ENCODE data around the gene LLCFC1. TPM values are rescaled to one million over a fixed set of nuclear protein-coding genes. Genes with fewer than 3 reads are reported as not detected.

LLCFC1 gene
- total RNA-seq, 2 donors from 2014 or later = not detected

DNA sequence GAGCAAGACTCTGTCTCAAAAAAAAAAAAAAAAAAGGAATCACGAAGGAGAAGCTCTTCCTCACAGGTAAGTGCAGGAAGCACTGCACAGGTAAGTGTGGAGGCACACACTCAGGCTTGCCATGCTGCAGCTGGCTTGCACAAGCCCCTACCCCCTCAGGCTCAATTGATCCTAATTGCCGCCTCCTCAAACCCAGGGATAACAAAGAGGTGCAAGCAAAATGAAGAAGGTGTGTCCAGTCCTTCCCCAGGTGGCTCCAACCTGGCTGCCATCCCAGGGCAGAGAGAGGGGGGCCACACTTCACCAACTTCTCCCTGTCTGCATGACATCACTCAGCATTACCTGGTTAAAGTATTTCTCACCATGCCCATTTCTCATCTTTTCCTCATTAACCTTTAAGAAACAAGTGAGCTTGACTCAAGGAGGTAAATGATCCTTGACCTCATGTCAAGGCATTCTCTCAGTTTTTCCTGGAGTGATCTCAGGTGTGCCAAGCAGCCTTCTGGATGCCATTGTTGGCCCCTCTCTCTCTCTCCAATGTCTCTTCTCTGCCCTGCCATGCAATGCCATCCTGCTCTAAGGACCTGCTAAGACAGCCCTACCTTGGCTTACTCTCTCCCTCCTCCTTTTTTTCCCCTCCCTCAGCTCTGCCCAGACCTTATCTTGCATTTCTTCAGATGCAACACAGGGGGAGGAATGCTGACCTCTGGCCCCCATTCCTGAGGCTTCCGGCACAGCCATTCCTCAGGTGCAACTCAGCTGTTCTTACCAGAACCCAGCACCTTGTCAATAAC, 40.7 kb upstream of the LLCFC1 start:
- no peak for DNase-seq (ENCODE audit: low spot score)
- Histone ChIP-seq H3K27ac (no peak overlapping the region), H3K9me3 (no peaks in the 10 kb centered on the region), H3K4me3 (no peak overlapping the region), H3K27me3 (no peaks in the 10 kb centered on the region), H3K4me1 (no peaks in the 10 kb centered on the region), H3K36me3 (no peaks in the 10 kb centered on the region)
- TF ChIP-seq, protein P1, sequence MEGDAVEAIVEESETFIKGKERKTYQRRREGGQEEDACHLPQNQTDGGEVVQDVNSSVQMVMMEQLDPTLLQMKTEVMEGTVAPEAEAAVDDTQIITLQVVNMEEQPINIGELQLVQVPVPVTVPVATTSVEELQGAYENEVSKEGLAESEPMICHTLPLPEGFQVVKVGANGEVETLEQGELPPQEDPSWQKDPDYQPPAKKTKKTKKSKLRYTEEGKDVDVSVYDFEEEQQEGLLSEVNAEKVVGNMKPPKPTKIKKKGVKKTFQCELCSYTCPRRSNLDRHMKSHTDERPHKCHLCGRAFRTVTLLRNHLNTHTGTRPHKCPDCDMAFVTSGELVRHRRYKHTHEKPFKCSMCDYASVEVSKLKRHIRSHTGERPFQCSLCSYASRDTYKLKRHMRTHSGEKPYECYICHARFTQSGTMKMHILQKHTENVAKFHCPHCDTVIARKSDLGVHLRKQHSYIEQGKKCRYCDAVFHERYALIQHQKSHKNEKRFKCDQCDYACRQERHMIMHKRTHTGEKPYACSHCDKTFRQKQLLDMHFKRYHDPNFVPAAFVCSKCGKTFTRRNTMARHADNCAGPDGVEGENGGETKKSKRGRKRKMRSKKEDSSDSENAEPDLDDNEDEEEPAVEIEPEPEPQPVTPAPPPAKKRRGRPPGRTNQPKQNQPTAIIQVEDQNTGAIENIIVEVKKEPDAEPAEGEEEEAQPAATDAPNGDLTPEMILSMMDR (IDR thresholded peaks at IDR 0.05) = no peak

DNA sequence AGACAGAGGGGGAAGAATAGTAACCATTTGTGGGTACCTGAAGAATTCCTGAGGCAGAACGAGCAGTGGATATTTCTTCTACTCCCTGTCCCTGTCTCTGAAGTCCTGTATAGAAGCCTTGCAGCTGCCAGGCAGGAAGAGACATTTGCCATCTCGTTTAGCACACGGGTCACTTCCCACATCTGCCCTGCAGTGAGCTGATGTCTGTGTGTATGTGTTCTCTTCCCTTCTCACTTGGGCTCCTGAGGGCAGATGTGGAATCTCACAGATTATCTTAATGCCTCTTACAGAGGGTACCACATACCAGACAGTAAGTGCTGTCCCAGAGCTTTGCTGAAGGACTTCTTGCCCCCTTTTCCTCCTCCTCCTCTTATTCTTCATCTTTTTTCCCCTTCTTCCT, 39.6 kb upstream of the LLCFC1 start:
- H3K9me3 ChIP-seq = peaks cover 0 to 6% of the 10 kb centered on the region in 2 donors

DNA sequence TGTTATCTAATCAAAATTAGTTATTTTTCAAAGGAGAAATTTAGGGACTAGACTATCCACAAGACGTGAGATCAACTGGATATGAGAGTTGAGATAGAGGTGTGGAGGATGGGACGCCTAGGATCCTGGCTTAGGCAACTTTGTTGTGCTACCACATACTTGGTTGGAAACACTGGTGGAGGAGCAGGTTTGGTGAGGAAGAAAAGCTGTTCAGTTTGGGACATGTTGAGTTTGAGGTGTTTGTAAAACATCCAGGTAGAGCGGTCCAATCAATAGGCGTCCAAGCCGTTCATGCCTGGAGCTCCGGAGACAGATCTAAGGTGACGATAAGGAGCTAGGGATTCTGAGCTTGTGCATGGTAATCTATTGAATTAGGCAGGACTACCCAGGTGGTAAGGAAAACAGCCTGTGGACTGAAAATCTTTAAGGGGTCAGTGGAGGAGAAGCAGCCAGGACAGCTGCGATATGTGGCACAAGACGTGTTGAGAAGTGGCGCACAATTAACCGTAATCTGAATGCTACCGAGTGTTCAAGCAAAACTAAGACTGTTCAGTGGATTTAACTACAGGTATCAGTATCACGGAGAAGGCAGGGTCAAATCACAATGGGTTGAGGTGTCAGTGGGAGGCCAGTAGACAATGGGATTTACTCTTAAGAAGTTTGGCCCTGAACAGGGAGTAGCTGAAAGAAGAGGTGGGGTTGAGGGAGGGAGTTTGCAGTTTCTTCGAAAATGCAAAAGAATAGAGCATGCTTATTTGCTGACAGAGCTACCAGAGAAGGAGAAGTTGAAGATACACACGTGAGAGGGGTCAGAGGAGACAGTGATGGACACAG, 37.6 kb upstream of the LLCFC1 start:
- Histone ChIP-seq H3K4me1 (no peaks in the 10 kb centered on the region), H3K4me3 (no peak overlapping the region), H3K27me3 (no peaks in the 10 kb centered on the region), H3K27ac (no peak overlapping the region), H3K36me3 (no peaks in the 10 kb centered on the region), H3K9me3 (peaks cover 0 to 7% of the 10 kb centered on the region in 2 donors)
- no peak for DNase-seq (ENCODE audit: low spot score)
- TF ChIP-seq, protein P1 (IDR thresholded peaks at IDR 0.05) = no peak

More for the DNA sequence above, 39.6 kb upstream of the LLCFC1 start:
- Histone ChIP-seq H3K4me1 (no peaks in the 10 kb centered on the region), H3K27ac (no peak overlapping the region), H3K27me3 (no peaks in the 10 kb centered on the region), H3K4me3 (no peak overlapping the region), H3K36me3 (no peaks in the 10 kb centered on the region)
- TF ChIP-seq, protein P1 (IDR thresholded peaks at IDR 0.05) = no peak
- DNase-seq (ENCODE audit: low spot score) = no peak

DNA sequence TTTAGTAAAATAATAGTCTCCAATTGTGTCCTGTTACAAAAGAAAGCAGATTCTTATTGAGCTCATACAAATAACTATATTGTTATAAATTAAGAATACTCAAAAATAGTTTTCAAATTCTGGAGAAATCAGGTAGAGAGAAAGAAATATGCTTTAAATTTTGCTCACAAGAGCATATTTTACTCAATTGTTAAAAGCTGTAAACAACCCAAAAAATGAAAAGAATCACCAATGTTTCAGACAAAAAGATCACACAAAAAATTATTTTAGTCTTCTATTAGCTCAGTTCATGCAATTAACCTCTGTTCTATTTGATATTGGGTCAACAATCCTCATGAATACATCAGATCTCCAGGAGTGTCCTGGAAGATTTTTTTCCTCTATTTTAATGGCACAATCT, 35.2 kb upstream of the LLCFC1 start:
- DNase-seq (ENCODE audit: low spot score) = no peak
- no peaks in the 10 kb centered on the region for H3K4me1 ChIP-seq
- no peak overlapping the region for H3K4me3 ChIP-seq
- no peaks in the 10 kb centered on the region for H3K36me3 ChIP-seq
- TF ChIP-seq, protein P1 (IDR thresholded peaks at IDR 0.05) = no peak
- peaks cover 0 to 7% of the 10 kb centered on the region in 2 donors for H3K9me3 ChIP-seq
- no peaks in the 10 kb centered on the region for H3K27me3 ChIP-seq
- no peak overlapping the region for H3K27ac ChIP-seq

DNA sequence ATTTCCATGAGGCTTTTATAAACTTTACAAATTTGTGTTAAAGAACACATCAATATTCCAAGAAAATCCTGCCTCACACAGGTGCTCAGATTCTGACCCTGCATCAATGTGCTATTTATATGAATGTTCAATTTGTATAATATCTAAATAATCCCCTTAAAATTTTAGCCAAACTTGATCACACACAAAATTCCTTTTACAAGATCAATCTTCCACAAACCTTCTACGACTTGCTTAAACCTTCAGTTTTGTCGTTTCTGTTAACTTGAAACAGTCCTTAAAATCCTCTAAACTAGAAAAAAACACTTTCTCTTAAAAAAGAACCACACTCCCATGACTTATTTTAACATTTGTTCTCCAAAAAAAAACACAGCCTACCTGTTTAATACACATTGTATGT, 33.5 kb upstream of the LLCFC1 start:
- DNase-seq (ENCODE audit: low spot score) = no peak
- H3K4me1 ChIP-seq = no peaks in the 10 kb centered on the region
- H3K27ac ChIP-seq = no peak overlapping the region

More for the DNA sequence above, 33.5 kb upstream of the LLCFC1 start:
- TF ChIP-seq, protein P1 (IDR thresholded peaks at IDR 0.05) = no peak
- no peak overlapping the region for H3K4me3 ChIP-seq
- peaks cover 0 to 7% of the 10 kb centered on the region in 2 donors for H3K9me3 ChIP-seq
- no peaks in the 10 kb centered on the region for H3K36me3 ChIP-seq
- H3K27me3 ChIP-seq = no peaks in the 10 kb centered on the region
